ENCODE results near the gene BTBD7. TPM values are rescaled to one million over a fixed set of nuclear protein-coding genes. Genes with fewer than 3 reads are reported as not detected.

Gene BTBD7
- total RNA-seq, 1 experiment from 2014 or later = 30.8 TPM

DNA sequence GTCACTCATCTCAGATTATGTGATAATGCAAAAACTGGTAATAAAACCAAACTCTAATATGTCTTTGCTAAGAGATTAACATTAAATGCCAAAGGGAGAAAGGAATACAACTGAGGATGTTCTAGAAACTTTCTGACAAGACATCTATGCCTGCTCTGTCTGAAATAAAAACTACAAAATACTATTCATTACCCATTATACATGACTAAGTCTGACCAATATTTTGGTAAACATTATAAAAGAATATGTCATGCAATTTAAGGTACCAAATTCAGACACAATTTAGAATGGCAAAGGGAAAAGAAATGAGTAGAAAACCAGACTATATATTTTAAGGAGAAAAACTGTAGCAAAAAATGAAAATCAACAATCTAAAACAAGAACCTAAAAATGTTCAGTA lies 86.3 kb downstream of the BTBD7 start:
- intact Hi-C loops (cut with micrococcal nuclease) = no loop called here
- Histone ChIP-seq H3K79me2 (ENCODE audit: insufficient read depth, low read length) (no peaks in the 10 kb centered on the region), H3K36me3 (ENCODE audit: control insufficient read depth in 1 of 2, insufficient read depth in 2 of 2, low read length in 2 of 2) (peaks cover 8 to 9% of the 10 kb centered on the region in 2 experiments; a peak in 3 of 4 replicates), H4K20me1 (ENCODE audit: insufficient read depth) (no peaks in the 10 kb centered on the region), H3K4me3 (replicated peaks in 1 of 2; ENCODE audit: low read depth in 1 of 2, low read length in 2 of 2) (no peak overlapping the region), H3K9me2 (ENCODE audit: insufficient read depth) (no peaks in the 10 kb centered on the region), H2AFZ (ENCODE audit: low read depth, low read length, poor library complexity, severe bottlenecking) (no peak overlapping the region), H3K4me1 (ENCODE audit: control insufficient read depth in 1 of 2, insufficient read depth in 2 of 2, low read length in 2 of 2) (peaks cover 0 to under 1% of the 10 kb centered on the region in 2 experiments; a peak in 1 of 4 replicates), H3K9ac (ENCODE audit: low read length) (no peak overlapping the region), H3K27ac (ENCODE audit: low read depth, low read length) (no peak overlapping the region), H3K27me3 (ENCODE audit: insufficient read depth, low read length) (no peaks in the 10 kb centered on the region), H3K4me2 (ENCODE audit: low read length) (no peak overlapping the region), H3K9me3 (ENCODE audit: control insufficient read depth in 1 of 2, insufficient read depth in 1 of 2, low read depth in 1 of 2, low read length in 2 of 2) (no peaks in the 10 kb centered on the region)
- DNase-seq (ENCODE audit: low read depth, low spot score) (no peak), ATAC-seq (no peak)
- ChIA-PET RAD21 (ENCODE audit: low non-redundant PET in 1 of 2, low total read pairs in 2 of 2, uncharacterized antibody in 2 of 2, unreplicated experiment in 2 of 2) (no interaction called here), POLR2A (no interaction called here), CTCF (no interaction called here)
- no peak for TF ChIP-seq POLR2A (IDR thresholded peaks at IDR 0.05; ENCODE audit: borderline replicate concordance, extremely low read depth, insufficient read depth, insufficient read length)
- no TSS peak for BruUV-seq (replicated peaks)

DNA sequence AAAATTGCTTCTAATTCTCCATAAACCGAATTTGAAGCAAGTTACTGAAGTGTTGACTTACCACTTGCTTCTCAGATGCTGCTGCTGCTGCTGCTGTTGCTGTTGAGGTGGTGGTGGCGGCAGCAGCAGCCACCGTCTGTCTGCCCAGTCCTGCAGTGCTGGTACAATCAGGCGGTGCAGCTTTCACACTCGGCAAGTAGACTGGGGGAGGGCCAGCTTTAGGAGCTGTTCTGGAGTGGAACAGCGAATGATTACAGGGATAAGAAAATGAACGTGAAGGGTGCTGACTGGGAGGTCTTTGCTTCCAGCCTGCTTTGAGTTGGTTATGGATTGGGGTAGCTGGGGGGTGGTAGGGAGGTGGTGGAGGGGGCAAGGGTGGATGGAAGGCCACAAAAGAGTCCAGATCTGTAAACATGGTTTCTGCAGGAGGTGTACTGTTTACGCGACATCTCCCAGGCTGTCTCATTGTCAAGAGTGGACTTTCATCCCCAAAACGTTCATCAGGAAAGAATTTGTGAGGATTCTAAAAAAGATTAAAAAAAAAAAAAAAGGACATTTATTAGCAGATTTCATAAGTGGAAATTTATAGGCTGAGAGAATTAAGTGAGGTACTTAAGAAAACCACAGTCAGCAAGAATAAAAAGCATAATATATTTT lies 86.9 kb downstream of the BTBD7 start:
- H2AFZ ChIP-seq (ENCODE audit: low read depth, low read length, poor library complexity, severe bottlenecking) = no peak overlapping the region
- peaks cover 8 to 9% of the 10 kb centered on the region in 2 experiments; a peak in 3 of 4 replicates for H3K36me3 ChIP-seq (ENCODE audit: control insufficient read depth in 1 of 2, insufficient read depth in 2 of 2, low read length in 2 of 2)
- H4K20me1 ChIP-seq (ENCODE audit: insufficient read depth) = no peaks in the 10 kb centered on the region
- H3K27ac ChIP-seq (ENCODE audit: low read depth, low read length) = no peak overlapping the region
- no peaks in the 10 kb centered on the region for H3K9me3 ChIP-seq (ENCODE audit: control insufficient read depth in 1 of 2, insufficient read depth in 1 of 2, low read depth in 1 of 2, low read length in 2 of 2)
- TF ChIP-seq ZNF274 (IDR thresholded peaks at IDR 0.05; ENCODE audit: low read depth, low read length) = no peak
- no peak for TF ChIP-seq RAD21 (IDR thresholded peaks at IDR 0.05; ENCODE audit: low read depth)
- TF ChIP-seq FOSL1 (IDR thresholded peaks at IDR 0.05; ENCODE audit: low read depth) = no peak
- TF ChIP-seq ZBTB33 (IDR thresholded peaks at IDR 0.05; ENCODE audit: extremely low read depth, insufficient replicate concordance, low read length) = no peak
- no peak for TF ChIP-seq CEBPB (IDR thresholded peaks at IDR 0.05; ENCODE audit: low read depth)
- no peak for TF ChIP-seq TCF7L2 (IDR thresholded peaks at IDR 0.05; ENCODE audit: borderline replicate concordance, extremely low read depth, insufficient read depth, insufficient read length)
- TF ChIP-seq EZH2 (IDR thresholded peaks at IDR 0.05) = no peak
- TF ChIP-seq EGR1 (IDR thresholded peaks at IDR 0.05; ENCODE audit: low read depth) = no peak
- no peak for TF ChIP-seq JUND (IDR thresholded peaks at IDR 0.05)
- TF ChIP-seq EZH2phosphoT487 (IDR thresholded peaks at IDR 0.05; ENCODE audit: borderline replicate concordance) = no peak
- no peak for TF ChIP-seq SP1 (IDR thresholded peaks at IDR 0.05; ENCODE audit: low read depth)
- TF ChIP-seq POLR2AphosphoS5 (IDR thresholded peaks at IDR 0.05; ENCODE audit: low read depth, low read length) = no peak
- no peak for TF ChIP-seq YY1 (IDR thresholded peaks at IDR 0.05; ENCODE audit: extremely low read depth, insufficient replicate concordance, low read depth, low read length)
- TF ChIP-seq, protein P1, sequence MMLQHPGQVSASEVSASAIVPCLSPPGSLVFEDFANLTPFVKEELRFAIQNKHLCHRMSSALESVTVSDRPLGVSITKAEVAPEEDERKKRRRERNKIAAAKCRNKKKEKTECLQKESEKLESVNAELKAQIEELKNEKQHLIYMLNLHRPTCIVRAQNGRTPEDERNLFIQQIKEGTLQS (IDR thresholded peaks at IDR 0.05) = no peak
- TF ChIP-seq POLR2A (IDR thresholded peaks at IDR 0.05; ENCODE audit: borderline replicate concordance, extremely low read depth, insufficient read depth, insufficient read length) = no peak
- TF ChIP-seq SIN3A (IDR thresholded peaks at IDR 0.05; ENCODE audit: low read depth) = no peak
- no peak for TF ChIP-seq CBX3 (IDR thresholded peaks at IDR 0.05; ENCODE audit: low read depth)
- RAD21 ChIA-PET (ENCODE audit: low non-redundant PET in 1 of 2, low total read pairs in 2 of 2, uncharacterized antibody in 2 of 2, unreplicated experiment in 2 of 2) = no interaction called here
- no peak for ATAC-seq
- H3K4me2 ChIP-seq (ENCODE audit: low read length) = no peak overlapping the region
- POLR2A ChIA-PET = no interaction called here
- no peak for DNase-seq (ENCODE audit: low read depth, low spot score)
- H3K79me2 ChIP-seq (ENCODE audit: insufficient read depth, low read length) = no peaks in the 10 kb centered on the region
- no peak overlapping the region for H3K9ac ChIP-seq (ENCODE audit: low read length)
- intact Hi-C loops (cut with micrococcal nuclease) = no loop called here
- no peaks in the 10 kb centered on the region for H3K27me3 ChIP-seq (ENCODE audit: insufficient read depth, low read length)
- H3K4me3 ChIP-seq (replicated peaks in 1 of 2; ENCODE audit: low read depth in 1 of 2, low read length in 2 of 2) = no peak overlapping the region
- peaks cover under 1 to 7% of the 10 kb centered on the region in 2 experiments for H3K4me1 ChIP-seq (ENCODE audit: control insufficient read depth in 1 of 2, insufficient read depth in 2 of 2, low read length in 2 of 2)
- no TSS peak for BruUV-seq (replicated peaks)
- no peaks in the 10 kb centered on the region for H3K9me2 ChIP-seq (ENCODE audit: insufficient read depth)
- CTCF ChIA-PET = no interaction called here
